ENCODE measurements around the gene CCT6B. TPM values are rescaled to one million over a fixed set of nuclear protein-coding genes. Genes with fewer than 3 reads are reported as not detected.

The CCT6B gene
- total and polyA plus RNA-seq, 2 of the 4 experiments (the other 2 are of a cell fraction) = 0.72 to 1.1 TPM

DNA sequence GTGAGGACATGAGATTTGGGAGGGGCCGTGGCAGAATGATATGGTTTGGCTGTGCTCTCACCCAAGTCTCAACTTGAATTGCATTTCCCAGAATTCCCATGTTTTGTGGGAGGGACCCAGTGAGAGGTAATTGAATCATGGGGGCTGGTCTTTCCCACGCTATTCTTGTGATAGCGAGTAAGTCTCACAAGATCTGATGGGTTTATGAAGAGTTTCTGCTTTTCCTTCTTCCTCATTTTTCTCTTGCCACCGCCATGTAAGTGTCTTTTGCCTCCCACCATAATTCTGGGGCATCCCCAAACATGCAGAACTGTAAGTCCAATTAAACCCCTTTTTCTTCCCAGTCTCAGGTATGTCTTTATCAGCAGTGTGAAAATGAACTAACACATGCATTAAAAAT lies 40.6 kb downstream of the CCT6B start:
- dilution Hi-C loops (cut with HindIII; ENCODE audit: low sequenced_read_pairs, unreplicated experiment) = no loop called here
- Histone ChIP-seq H3K9me3 (ENCODE audit: control insufficient read depth, insufficient read depth, low read length) (no peaks in the 10 kb centered on the region), H2BK20ac (ENCODE audit: low read depth, low read length) (no peak overlapping the region), H3K4ac (ENCODE audit: low read depth, low read length) (no peak overlapping the region), H4K8ac (ENCODE audit: low read depth in 2 of 2, low read length in 2 of 2) (no peak overlapping the region), H3K27ac (ENCODE audit: insufficient read depth, low read length) (no peak overlapping the region), H4K91ac (ENCODE audit: insufficient read depth, low read depth, low read length) (no peak overlapping the region), H3K27me3 (ENCODE audit: control insufficient read depth, insufficient read depth, low read length) (no peaks in the 10 kb centered on the region), H3K4me2 (ENCODE audit: low read depth, low read length) (no peak overlapping the region), H4K20me1 (ENCODE audit: insufficient read depth, low read length) (no peaks in the 10 kb centered on the region), H2AK5ac (ENCODE audit: low read depth, low read length) (no peak overlapping the region), H3K56ac (ENCODE audit: extremely low read depth, insufficient read depth, low read length) (no peak overlapping the region), H3K4me3 (ENCODE audit: insufficient read depth, low read depth, low read length) (no peak overlapping the region), H3K18ac (ENCODE audit: low read depth, low read length) (no peak overlapping the region), H3K23ac (ENCODE audit: low read depth, low read length) (no peak overlapping the region), H2AFZ (replicated peaks; ENCODE audit: low read length, poor library complexity) (no peak overlapping the region), H4K5ac (ENCODE audit: low read depth, low read length) (no peak overlapping the region), H3K14ac (replicated peaks; ENCODE audit: low read depth, low read length) (no peak overlapping the region), H3K9me1 (ENCODE audit: insufficient read depth, low read length) (no peaks in the 10 kb centered on the region), H3K4me1 (ENCODE audit: control insufficient read depth, insufficient read depth, low read length) (no peaks in the 10 kb centered on the region), H3K9ac (ENCODE audit: low read depth, low read length) (no peak overlapping the region), H2AK9ac (replicated peaks; ENCODE audit: low read depth, low read length, poor library complexity) (no peak overlapping the region), H3K36me3 (ENCODE audit: control insufficient read depth, insufficient read depth, low read length) (no peaks in the 10 kb centered on the region), H2BK120ac (ENCODE audit: low read depth, low read length) (no peak overlapping the region), H2BK5ac (ENCODE audit: low read depth, low read length, poor library complexity, severe bottlenecking) (no peak overlapping the region), H3K79me1 (ENCODE audit: low read depth in 1 of 2, low read length in 2 of 2) (no peaks in the 10 kb centered on the region), H2BK15ac (ENCODE audit: low read depth, low read length) (no peak overlapping the region)
- DNase-seq = no peak
- intact Hi-C loops (cut with micrococcal nuclease) = no loop called here
- BruUV-seq (replicated peaks) = no TSS peak
- ChIA-PET CTCF (no interaction called here), POLR2A (ENCODE audit: unreplicated experiment) (no interaction called here)
- TF ChIP-seq CEBPB (IDR thresholded peaks at IDR 0.05; ENCODE audit: low read depth, low read length) = no peak
- no peak for ATAC-seq (ENCODE audit: low read depth)
- no CpG with 5 or more reads among the region's 4 CpGs for WGBS, 2 experiments (ENCODE audit: extremely low coverage in 2 of 2, insufficient read length in 1 of 2)
- in situ Hi-C loops (cut with MboI; ENCODE audit: low sequenced_read_pairs) = no loop called here

Data from IMR-90 (cell line).